Mesenchymal stem cell (in vitro differentiated cells and primary cell): ENCODE data around the gene KCNG2.

Experiments
- DNase-seq: peaks from one replicate; pipeline ENCODE4 v3.0.0-alpha.2; 2013
- H2AFZ ChIP-seq: one replicate; pipeline ENCODE4 v1.6.1; 2013; ENCODE audit warnings: low read depth, mild to moderate bottlenecking, control low read depth, inconsistent platforms, low read length, moderate library complexity
- H2AK5ac ChIP-seq: 2 replicates; pipeline ENCODE4 v1.6.1; 2013; ENCODE audit warnings: low read length, moderate library complexity, mild to moderate bottlenecking, inconsistent platforms; ENCODE audit not compliant: severe bottlenecking
- H2BK120ac ChIP-seq: one replicate; pipeline ENCODE4 v1.6.1; 2013; ENCODE audit warnings: low read depth, mild to moderate bottlenecking, inconsistent platforms, low read length, moderate library complexity
- H2BK12ac ChIP-seq, 2 experiments: one replicate each; pipeline ENCODE4 v1.6.1; 2013; ENCODE audit warnings: inconsistent platforms in 2 of 2, low read length in 2 of 2, mild to moderate bottlenecking in 2 of 2, moderate library complexity in 2 of 2, control low read depth in 1 of 2
- H2BK15ac ChIP-seq: one replicate; pipeline ENCODE4 v1.6.1; 2013; ENCODE audit warnings: mild to moderate bottlenecking, low read depth, inconsistent platforms; ENCODE audit not compliant: poor library complexity, severe bottlenecking
- H2BK5ac ChIP-seq: 2 replicates; pipeline ENCODE4 v1.6.1; 2013; ENCODE audit warnings: low read depth, mild to moderate bottlenecking, low read length, control low read depth, inconsistent platforms; ENCODE audit not compliant: poor library complexity, severe bottlenecking
- H3K14ac ChIP-seq, 2 experiments: one replicate each; pipeline ENCODE4 v1.6.1; 2013; ENCODE audit warnings: inconsistent platforms in 2 of 2, low read length in 2 of 2, control low read depth in 1 of 2, mild to moderate bottlenecking in 1 of 2, moderate library complexity in 1 of 2
- H3K18ac ChIP-seq, 2 experiments: one replicate each; pipeline ENCODE4 v1.6.1; 2013; ENCODE audit warnings: inconsistent platforms in 2 of 2, low read length in 2 of 2, control low read depth in 1 of 2, low read depth in 1 of 2, mild to moderate bottlenecking in 1 of 2
- H3K23ac ChIP-seq, 2 experiments: one replicate each; pipeline ENCODE4 v1.6.1; 2013; ENCODE audit warnings: inconsistent platforms in 2 of 2, low read length in 2 of 2, mild to moderate bottlenecking in 2 of 2, moderate library complexity in 2 of 2, control low read depth in 1 of 2
- H3K27ac ChIP-seq: 2 replicates; pipeline ENCODE4 v1.5.1; 2013; ENCODE audit warnings: mild to moderate bottlenecking, moderate library complexity, low read length, control low read depth, inconsistent platforms; ENCODE audit not compliant: poor library complexity, severe bottlenecking
- H3K27me3 ChIP-seq, 2 experiments: 2 replicates each; pipeline versions ENCODE4 v1.6.1 to v1.7.0; 2013; ENCODE audit warnings: low read length in 2 of 2, mild to moderate bottlenecking in 2 of 2, moderate library complexity in 2 of 2, control low read depth in 1 of 2, inconsistent platforms in 1 of 2; ENCODE audit not compliant: control insufficient read depth in 1 of 2, insufficient read depth in 1 of 2
- H3K36me3 ChIP-seq, 2 experiments: 2 replicates each; pipeline versions ENCODE4 v1.6.1 to v1.7.0; 2013; ENCODE audit warnings: low read length in 2 of 2, control low read depth in 1 of 2, inconsistent platforms in 1 of 2, low read depth in 1 of 2, mild to moderate bottlenecking in 1 of 2; ENCODE audit not compliant: insufficient read depth in 2 of 2, control insufficient read depth in 1 of 2
- H3K4ac ChIP-seq, 2 experiments: one replicate each; pipeline ENCODE4 v1.6.1; 2013; ENCODE audit warnings: inconsistent platforms in 2 of 2, low read length in 2 of 2, mild to moderate bottlenecking in 2 of 2, moderate library complexity in 2 of 2, control low read depth in 1 of 2, low read depth in 1 of 2
- H3K4me1 ChIP-seq: 2 replicates; pipeline ENCODE4 v1.6.1; 2013; ENCODE audit warnings: low read depth, low read length, control low read depth; ENCODE audit not compliant: control insufficient read depth, insufficient read depth
- H3K4me2 ChIP-seq: 2 replicates; pipeline ENCODE4 v1.6.1; 2013; ENCODE audit warnings: low read length, mild to moderate bottlenecking, inconsistent platforms; ENCODE audit not compliant: poor library complexity, severe bottlenecking
- H3K4me3 ChIP-seq, 2 experiments: 2 replicates each; pipeline versions ENCODE4 v1.5.1 to v1.7.0; 2013; ENCODE audit warnings: low read length in 2 of 2, mild to moderate bottlenecking in 2 of 2, control low read depth in 1 of 2, low read depth in 1 of 2; ENCODE audit not compliant: insufficient read depth in 1 of 2
- H3K79me1 ChIP-seq: replicated peaks from 2 replicates; pipeline ENCODE4 v1.6.1; 2013; ENCODE audit warnings: mild to moderate bottlenecking, control low read depth, low read length, inconsistent platforms; ENCODE audit not compliant: poor library complexity, severe bottlenecking
- H3K9ac ChIP-seq: 2 replicates; pipeline ENCODE4 v1.7.0; 2013; ENCODE audit warnings: mild to moderate bottlenecking, low read length, moderate library complexity
- H3K9me3 ChIP-seq: 2 replicates; pipeline ENCODE4 v1.7.0; 2013; ENCODE audit warnings: mild to moderate bottlenecking, low read length; ENCODE audit not compliant: control insufficient read depth
- H4K8ac ChIP-seq: one replicate; pipeline ENCODE4 v1.6.1; 2013; ENCODE audit warnings: inconsistent platforms, mild to moderate bottlenecking, low read length, moderate library complexity
- H4K91ac ChIP-seq: one replicate; pipeline ENCODE4 v1.6.1; 2013; ENCODE audit warnings: mild to moderate bottlenecking, low read length, inconsistent platforms
- WGBS: methylation state at CpG from one replicate; pipeline ENCODE4 v1.1.7; 2013; ENCODE audit warnings: mixed read lengths; 5-methylcytosine and 5-hydroxymethylcytosine counted together

Gene KCNG2

GRCh38 chr18:79792096-79792987, 5.4 kb upstream of the KCNG2 start:
- Histone ChIP-seq H3K9me3 (no peaks in the 10 kb centered on the region), H3K4me2 (peak overlapping the region; percentile 51), H3K9ac (peak overlapping the region; percentile 40), H3K18ac (no peak overlapping the region), H2BK12ac (peak overlapping the region; percentile 20 to 37), H3K4me3 (peak overlapping the region in 1 of 2 experiments; percentile 56), H3K27me3 (peaks cover 45 to 61% of the 10 kb centered on the region in 2 experiments), H2BK5ac (no peak overlapping the region), H4K8ac (no peak overlapping the region), H2AK5ac (no peak overlapping the region), H4K91ac (no peak overlapping the region), H3K27ac (peak overlapping the region; percentile 13), H3K36me3 (no peaks in the 10 kb centered on the region), H3K23ac (no peak overlapping the region), H2BK15ac (no peak overlapping the region), H3K14ac (peak overlapping the region in 1 of 2 experiments; percentile 48), H3K4me1 (peaks cover 24% of the 10 kb centered on the region), H3K4ac (no peak overlapping the region), H2BK120ac (no peak overlapping the region), H3K79me1 (no peaks in the 10 kb centered on the region), H2AFZ (no peak overlapping the region)
- no peak for DNase-seq
- 91% methylated on average over 44 of the region's 46 CpGs for WGBS

DNA sequence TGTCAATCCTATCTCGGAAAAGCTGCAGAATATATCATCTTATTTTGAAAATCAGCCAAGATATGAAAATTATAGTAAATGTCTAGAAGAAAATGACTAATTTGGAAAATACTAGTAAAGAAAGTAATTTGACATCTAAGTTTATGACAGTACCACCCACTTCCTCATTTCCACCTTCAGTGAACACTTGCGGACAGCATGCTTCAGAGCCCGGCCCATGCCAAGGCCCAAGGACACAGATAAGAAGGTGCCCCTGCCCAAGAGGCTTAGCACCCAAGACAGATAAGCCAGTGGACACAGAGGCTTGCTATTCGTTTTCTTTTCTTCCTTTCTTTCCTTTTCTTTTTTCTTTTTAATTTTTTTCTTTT, 4.8 kb upstream of the KCNG2 start:
- H2AK5ac ChIP-seq: no peak overlapping the region
- H3K36me3 ChIP-seq: no peaks in the 10 kb centered on the region
- H3K18ac ChIP-seq: no peak overlapping the region
- peaks cover 26% of the 10 kb centered on the region for H3K4me1 ChIP-seq
- H3K4ac ChIP-seq: no peak overlapping the region
- H3K27ac ChIP-seq: no peak overlapping the region
- no peak overlapping the region for H2BK120ac ChIP-seq
- H3K4me3 ChIP-seq: no peak overlapping the region
- H2AFZ ChIP-seq: no peak overlapping the region
- H3K14ac ChIP-seq: no peak overlapping the region
- H2BK5ac ChIP-seq: no peak overlapping the region
- H3K4me2 ChIP-seq: no peak overlapping the region
- H4K8ac ChIP-seq: no peak overlapping the region
- no peak overlapping the region for H2BK12ac ChIP-seq
- H3K27me3 ChIP-seq: peaks cover 45 to 58% of the 10 kb centered on the region in 2 experiments
- WGBS: 80% methylated on average over 3 of the region's 4 CpGs
- no peak overlapping the region for H4K91ac ChIP-seq
- no peak overlapping the region for H3K9ac ChIP-seq
- no peaks in the 10 kb centered on the region for H3K79me1 ChIP-seq
- H3K23ac ChIP-seq: no peak overlapping the region
- no peak for DNase-seq
- H3K9me3 ChIP-seq: no peaks in the 10 kb centered on the region
- H2BK15ac ChIP-seq: no peak overlapping the region

DNA sequence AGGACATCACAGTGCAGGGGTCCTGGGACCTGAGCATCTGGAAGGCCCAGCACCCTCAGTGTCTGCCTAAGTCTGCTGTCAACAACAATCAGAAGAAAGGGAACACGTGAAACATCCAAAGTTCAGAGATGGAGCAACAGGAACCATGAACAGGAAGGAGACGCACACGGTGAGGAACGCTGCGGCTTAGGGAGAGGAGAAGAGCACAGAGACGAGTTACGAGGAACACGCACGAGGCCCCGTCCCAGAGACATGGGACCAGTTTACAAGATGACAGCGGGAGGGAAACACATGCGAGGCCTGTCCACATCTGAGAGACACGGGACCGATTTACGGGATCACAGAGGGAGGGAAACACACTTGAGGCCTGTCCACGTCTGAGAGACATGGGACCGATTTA, 2.9 kb upstream of the KCNG2 start:
- no peaks in the 10 kb centered on the region for H3K9me3 ChIP-seq
- no peaks in the 10 kb centered on the region for H3K36me3 ChIP-seq
- peaks cover 49 to 58% of the 10 kb centered on the region in 2 experiments for H3K27me3 ChIP-seq
- no peak overlapping the region for H3K9ac ChIP-seq
- no peak overlapping the region for H3K27ac ChIP-seq
- no peak overlapping the region for H2BK5ac ChIP-seq
- H3K4me1 ChIP-seq: peaks cover 26% of the 10 kb centered on the region
- 94% methylated on average over 17 of the region's 17 CpGs for WGBS
- no peak overlapping the region for H3K4ac ChIP-seq
- no peak overlapping the region for H2BK12ac ChIP-seq
- DNase-seq: no peak
- no peak overlapping the region for H3K18ac ChIP-seq
- no peaks in the 10 kb centered on the region for H3K79me1 ChIP-seq
- H3K23ac ChIP-seq: no peak overlapping the region
- H2AFZ ChIP-seq: no peak overlapping the region
- no peak overlapping the region for H3K4me3 ChIP-seq
- no peak overlapping the region for H2BK15ac ChIP-seq
- H3K4me2 ChIP-seq: no peak overlapping the region
- no peak overlapping the region for H4K8ac ChIP-seq
- H2BK120ac ChIP-seq: no peak overlapping the region
- H4K91ac ChIP-seq: no peak overlapping the region
- H2AK5ac ChIP-seq: no peak overlapping the region
- no peak overlapping the region for H3K14ac ChIP-seq

- DNase-seq: no peak
- no peak overlapping the region for H3K27ac ChIP-seq
- H2BK5ac ChIP-seq: no peak overlapping the region
- no peaks in the 10 kb centered on the region for H3K9me3 ChIP-seq
- no peak overlapping the region for H3K4me3 ChIP-seq
- no peak overlapping the region for H3K14ac ChIP-seq
- H3K79me1 ChIP-seq: no peaks in the 10 kb centered on the region
- H4K8ac ChIP-seq: no peak overlapping the region
- H2AFZ ChIP-seq: no peak overlapping the region
- H3K4me2 ChIP-seq: no peak overlapping the region
- 91% methylated on average over 19 of the region's 19 CpGs for WGBS
- H2BK15ac ChIP-seq: no peak overlapping the region
- peaks cover 49 to 58% of the 10 kb centered on the region in 2 experiments for H3K27me3 ChIP-seq
- H2BK120ac ChIP-seq: no peak overlapping the region
- no peak overlapping the region for H3K18ac ChIP-seq
- H2BK12ac ChIP-seq: no peak overlapping the region
- H3K4me1 ChIP-seq: peaks cover 25% of the 10 kb centered on the region
- H4K91ac ChIP-seq: no peak overlapping the region
- H3K23ac ChIP-seq: no peak overlapping the region
- H3K9ac ChIP-seq: no peak overlapping the region
- H2AK5ac ChIP-seq: no peak overlapping the region
- H3K36me3 ChIP-seq: no peaks in the 10 kb centered on the region
- no peak overlapping the region for H3K4ac ChIP-seq
Observed at GRCh38 chr18:79795446-79795845, 2.3 kb upstream of the KCNG2 start.
